ENCODE data around the gene ELAC1.
"Not testable (repeated sequence)": the region's sequence is repeated elsewhere in the genome, so short reads cannot be mapped to it uniquely, and the experiment has no call there.

Gene ELAC1

DNA sequence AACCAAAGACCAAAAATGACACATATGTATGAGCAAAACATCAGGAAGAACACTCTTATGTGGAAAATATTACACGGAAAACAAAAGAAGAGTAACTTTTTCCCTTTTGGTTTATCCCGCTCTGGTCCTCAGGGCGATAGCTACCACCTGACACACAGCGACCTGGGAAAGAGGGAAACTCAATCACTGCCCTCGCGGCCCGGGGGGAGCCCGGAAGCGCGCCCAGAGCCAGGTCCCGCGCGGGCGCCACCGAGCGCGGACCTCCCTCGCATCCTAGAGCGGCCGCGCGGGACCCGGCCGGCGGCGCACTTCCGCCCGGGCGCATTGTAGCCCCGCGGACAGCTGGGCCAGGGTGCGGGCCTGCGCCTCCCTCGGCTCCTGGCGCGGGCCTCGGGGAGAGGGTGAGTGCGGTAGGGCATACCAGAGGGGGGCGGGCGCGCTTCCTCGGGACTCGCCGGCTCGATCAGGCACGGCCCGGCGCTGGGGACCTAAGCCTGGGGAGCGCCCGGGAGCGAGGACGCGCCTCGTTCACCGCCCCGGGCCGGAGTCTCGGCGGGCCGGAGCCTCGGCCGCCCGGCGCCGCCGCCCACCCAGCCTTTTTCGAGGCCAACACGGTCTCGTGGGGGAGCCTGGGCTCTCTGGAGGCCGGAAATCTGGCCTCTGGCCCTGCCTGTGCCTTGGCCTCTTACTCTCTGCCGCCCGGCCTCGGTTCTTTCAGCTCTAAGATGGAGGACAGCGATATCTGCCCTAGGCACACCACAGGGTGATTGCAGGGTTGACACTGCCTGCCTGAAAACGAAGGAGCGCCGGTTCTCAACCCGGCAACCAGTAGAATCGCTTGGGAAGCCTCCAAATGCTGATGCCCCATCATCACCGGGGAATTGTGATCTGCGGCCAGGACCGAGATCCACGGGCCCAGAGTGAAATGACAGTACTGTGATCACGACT is at the start of gene ELAC1:
Gene ELAC1, plus strand, starts transcription at position 327 of the 948 bp plus-strand sequence. CDS start 6,365 bp downstream, outside the sequence.
- DNase-seq: peak; percentile 93

- DNase-seq: no peak
Measured at GRCh38 chr18:50918153-50918552, 49.7 kb upstream of the ELAC1 start.

GRCh38 chr18:50924372-50924771 is 43.5 kb upstream of the ELAC1 start:
- no peak for DNase-seq

DNA sequence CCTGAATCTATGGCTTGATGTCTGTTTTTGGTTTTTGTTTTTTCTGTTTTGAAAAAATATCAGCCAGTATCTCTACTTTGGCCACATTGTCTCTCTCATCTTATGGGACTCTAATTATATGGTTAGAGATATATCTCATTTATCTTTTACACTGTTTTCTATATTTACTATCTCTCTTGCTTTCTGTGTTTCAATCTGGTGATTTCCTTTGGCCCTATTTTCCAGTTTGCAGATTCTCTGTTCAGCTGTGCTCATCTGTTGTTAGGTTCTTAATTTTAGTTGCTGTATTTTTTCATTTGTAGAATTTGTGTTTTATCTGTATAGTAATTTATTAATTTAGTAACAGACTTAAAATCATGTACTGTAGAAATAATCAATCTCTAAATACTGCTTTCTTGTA is 41.3 kb upstream of the ELAC1 start:
- no peak for DNase-seq

- DNase-seq: no peak
Measured at GRCh38 chr18:50928551-50928950, 39.3 kb upstream of the ELAC1 start.

- no peak for DNase-seq
Measured at GRCh38 chr18:50933684-50934083, 34.2 kb upstream of the ELAC1 start.

DNA sequence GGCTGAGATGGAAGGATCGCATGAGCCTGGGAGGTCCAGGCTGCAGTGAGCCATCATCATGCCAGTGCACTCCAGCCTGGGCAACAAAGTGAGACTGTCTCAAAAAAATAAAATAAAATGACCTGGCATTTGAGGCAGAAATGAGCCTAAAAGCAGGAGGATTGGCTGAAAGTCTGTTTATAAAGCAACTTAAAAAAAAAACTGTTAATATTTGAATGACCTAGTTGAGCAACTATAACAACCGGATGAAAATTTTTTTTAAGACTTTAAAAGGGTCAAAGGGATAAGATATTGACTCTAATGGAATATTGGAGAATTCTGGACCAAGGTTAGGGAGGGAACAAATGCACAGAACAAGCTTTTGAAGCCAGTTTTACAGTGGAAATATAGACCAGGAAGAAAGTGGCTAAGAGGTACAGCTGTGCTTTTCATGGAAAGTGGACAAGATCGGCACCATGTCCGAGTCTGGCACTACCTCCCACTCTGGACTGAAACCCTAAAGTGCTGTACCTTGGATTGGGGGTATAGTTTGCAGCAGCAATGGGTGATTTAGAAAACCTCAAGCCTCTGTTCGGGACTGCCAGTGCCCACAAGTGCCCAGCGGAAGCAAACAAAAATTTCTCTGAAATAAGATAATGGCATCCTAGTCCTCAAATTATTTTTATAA is 33.2 kb upstream of the ELAC1 start:
- no peak for DNase-seq

DNA sequence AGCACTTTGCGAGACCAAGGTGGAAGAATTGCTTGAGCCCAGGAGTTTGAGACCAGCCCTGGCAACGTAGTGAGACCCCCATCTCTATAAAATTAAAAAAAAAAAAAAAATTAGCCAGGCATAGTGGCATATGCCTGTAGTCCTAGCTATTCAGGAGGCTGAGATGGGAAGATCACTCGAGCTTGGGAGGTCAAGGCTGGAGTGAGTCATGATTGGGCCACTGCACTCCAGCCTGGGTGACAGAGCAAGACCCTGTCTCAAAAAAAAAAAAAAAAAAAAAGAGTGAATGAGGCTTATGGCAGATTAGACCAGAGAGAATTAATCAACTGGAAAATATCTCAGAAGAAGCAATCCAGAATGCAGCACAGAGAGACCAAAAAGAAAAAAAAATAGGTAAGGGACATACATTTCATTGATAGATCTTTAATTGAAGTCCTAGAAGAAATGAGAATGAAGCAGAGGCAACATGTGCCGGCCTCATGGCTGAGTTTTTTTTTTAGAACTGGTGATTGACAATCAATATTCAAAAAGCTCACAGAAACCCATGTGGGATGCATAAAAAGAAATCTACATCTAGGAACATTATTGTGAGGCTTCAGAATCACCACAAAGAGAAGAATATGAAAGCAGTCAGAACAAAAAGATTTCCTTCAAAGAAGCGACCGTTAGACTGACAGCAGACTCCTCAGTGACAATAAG is 32.2 kb upstream of the ELAC1 start:
- no peak for DNase-seq

DNA sequence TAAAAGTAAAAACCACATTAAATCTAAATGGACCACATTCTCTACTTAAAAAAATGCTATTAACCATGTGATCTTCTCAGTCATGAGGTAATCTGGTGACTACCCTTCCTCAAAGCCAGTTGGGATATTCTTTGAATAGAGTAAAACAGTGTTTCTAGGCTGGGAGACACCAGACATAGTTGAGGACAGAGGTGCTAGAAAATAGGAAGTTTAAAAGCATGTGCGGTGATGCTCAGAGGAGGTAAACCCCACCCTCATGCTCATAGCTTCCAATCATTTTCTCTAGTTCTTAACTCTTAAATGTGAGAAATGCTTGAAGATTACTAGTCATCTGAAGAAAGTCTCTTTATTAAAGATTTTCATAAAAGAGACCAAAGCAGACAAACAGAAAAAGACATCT is 30.7 kb upstream of the ELAC1 start:
- no peak for DNase-seq

DNA sequence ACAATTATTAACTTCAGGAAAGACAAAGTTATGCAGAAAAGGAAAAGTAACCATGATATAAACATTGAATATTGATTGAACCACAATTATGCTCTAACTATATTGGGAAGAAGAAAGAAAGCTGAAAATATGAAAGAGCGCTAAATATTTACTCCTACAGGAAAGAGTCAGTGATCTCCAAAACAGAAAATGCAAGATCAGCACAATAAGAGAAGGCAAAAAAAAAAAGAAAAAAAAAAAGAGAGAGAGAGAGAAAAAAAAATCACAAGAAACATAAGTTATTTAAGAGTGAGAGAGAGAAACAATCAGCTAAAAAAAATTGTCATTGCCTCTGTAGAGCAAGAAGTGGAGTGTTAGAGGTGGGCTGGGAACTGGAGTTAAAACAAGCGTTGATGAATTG is 28.9 kb upstream of the ELAC1 start:
- DNase-seq: no peak

DNA sequence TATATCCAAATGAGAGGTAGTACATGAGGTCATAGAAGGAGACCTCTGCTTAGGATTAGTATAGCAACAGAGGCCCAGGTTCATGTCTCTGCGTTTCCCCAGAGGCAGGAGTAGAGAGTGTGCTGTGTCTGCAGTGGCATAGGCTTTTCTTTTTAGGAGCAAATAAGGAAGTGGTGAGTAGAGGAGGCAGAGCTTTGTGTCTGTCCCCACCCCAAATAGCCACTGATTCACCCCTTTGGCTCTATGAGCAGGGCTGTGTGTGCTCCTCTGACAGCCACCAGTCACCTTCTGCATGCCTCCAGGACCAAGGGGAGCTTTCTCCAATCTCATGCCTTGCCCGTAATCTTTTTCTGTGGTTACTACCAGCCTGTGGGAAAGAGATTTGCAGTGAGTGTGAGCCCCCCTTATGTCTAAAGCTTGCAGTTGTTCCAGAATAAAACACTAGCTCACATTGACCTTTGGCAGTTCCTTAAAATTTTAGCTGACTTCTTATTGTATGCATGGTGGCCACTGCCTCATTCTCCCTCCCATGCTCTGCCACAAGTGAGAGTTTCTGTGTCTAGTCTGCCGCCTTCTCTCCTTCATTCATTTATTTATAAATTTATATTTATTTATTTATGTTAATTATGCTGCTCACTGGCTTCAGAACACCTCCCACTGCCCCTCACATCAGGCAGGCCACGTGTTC is 23.5 kb upstream of the ELAC1 start:
- no peak for DNase-seq

DNA sequence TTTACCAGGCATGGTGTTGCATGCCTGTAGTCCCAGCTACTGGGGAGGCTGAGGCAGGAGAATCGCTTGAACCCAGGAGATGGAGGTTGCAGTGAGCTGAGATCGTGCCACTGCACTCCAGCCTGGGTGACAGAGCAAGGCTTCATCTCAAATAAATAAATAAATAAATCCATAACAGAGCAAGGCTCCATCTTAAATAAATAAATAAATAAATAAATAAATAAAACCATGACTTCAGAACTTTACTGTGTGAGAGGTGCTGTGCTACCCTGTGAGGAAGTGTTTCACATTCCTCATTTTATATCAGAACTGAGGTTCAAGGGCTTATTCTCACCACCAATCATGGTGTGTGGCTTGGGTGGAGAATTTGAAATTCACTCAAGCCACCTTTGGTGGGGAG is 21.9 kb upstream of the ELAC1 start:
- not testable (repeated sequence) for DNase-seq

DNA sequence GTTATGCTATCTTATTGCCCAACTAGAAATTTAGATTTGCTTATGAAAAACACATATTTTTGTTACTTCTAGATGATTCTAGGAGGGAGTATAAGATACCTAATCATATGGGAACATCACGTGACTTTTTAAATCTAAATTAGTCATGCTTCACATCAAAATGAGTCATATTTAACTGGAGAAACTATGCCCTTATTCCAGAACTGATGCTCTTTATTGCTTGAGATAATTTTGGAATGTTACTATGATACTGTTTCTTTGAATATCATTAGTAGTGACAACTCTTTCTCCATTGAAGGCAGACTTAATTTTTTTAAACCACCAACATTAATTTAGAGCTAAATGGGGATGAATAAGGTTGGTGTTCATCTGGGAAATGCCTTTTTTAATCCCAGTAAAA is 19.9 kb upstream of the ELAC1 start:
- DNase-seq: no peak

- no peak for DNase-seq
Measured at GRCh38 chr18:50949185-50949584, 18.7 kb upstream of the ELAC1 start.

DNA sequence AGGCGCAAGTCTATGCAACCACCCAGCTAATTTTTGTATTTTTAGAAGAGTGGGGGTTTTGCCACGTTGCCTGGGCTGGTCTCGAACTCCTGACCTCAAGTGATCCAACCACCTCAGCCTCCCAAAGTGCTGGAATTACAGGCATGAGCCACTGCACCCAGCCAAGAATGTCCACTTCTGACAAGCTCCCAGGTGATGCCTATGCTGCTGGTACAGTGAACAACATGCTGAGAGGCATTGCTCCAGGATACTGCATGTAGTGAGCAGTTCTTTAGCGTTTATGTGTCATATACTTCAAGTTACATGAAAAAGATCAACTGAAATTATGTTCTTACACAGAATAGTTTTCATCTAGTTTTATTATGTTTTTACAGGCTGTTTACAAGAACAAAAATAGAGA is 17.2 kb upstream of the ELAC1 start:
- no peak for DNase-seq

GRCh38 chr18:50953822-50954221 is 14.0 kb upstream of the ELAC1 start:
- DNase-seq: no peak

DNA sequence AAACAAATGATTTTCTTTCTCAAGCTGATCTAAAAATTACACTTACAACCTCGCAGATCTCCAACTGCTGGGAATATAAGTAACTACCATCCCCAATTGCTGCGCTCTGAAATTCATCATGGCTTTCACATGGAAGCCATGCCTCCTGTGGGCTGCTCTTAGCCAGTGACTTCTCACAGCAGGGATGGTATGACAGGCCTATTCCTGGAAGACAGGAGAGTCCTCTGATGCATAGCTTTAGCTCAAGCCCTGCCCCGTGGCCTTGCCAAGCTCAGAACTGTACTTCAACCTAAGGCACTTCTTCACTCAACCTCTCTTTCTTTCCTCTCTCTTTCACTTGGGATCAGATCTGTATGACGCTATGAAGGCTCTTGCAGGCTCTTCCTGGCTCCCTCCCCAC is 12.6 kb upstream of the ELAC1 start:
- DNase-seq: no peak

GRCh38 chr18:50956116-50956515 is 11.7 kb upstream of the ELAC1 start:
- DNase-seq: no peak

DNA sequence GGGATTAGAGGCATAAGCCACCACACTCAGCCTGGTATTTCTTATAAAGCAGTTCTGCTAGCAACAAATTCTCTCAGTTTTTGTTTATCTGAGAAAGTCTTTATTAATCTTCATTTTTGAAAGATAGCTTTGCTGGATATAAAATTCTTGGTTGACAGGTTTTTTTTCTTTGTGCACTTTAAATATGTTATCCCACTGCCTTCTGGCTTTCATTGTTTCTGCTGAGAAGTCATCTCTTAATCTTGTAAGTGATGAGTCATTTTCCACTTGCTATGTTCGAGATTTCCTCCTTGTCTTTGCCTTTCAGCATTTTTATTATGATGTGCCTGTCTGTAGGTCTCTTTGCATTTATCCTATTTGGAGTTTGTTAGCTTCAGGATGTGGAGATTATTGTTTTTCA is 5.9 kb upstream of the ELAC1 start:
- no peak for DNase-seq

- no peak for DNase-seq
Measured at GRCh38 chr18:50969448-50969847, 1.6 kb downstream of the ELAC1 start.

DNA sequence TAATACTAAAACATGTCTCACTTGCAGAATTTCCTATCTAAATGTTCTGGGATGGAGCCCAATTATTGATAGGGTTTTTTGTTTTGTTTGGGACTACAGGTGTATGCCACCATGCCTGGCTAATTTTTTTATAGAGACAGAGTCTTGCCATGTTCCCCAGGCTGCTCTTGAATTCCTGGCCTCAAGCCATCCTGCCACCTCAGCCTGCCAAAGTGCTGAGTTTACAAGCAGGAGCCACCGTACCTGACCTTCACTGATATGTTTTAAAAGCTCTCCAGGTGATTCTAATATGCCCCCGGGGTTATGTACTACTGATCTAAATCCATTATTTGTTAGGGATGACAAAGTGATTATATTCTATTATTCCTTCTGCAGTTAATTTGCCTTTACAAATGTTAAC is 2.2 kb downstream of the ELAC1 start:
- peak; percentile 88 for DNase-seq

DNA sequence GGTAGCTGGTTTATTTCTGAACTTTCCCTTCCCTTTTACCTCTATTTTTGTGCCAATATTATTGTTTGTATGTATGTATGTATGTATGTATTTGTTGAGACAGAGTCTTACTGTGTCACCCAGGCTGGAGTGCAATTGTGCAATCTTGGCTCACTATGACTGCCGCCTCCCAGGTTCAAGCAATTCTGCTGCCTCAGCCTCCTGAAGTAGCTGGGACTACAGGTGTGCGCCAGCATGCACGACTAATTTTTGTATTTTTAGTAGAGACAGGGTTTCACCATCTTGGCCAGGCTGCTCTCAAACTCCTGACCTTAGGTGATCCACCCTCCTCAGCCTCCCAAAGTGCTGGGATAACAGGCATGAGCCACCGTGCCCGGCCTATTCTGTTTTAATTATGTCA is 4.6 kb downstream of the ELAC1 start:
- DNase-seq: peak; percentile 82

Measured in RPMI8226 (cell line).